Caco-2 (cell line): ENCODE results near the gene SRPK2. TPM values are rescaled to one million over a fixed set of nuclear protein-coding genes. Genes with fewer than 3 reads are reported as not detected.

Experiments used
- BruUV-seq: library from RNA; stranded (reverse); fragments of 400-500 nt; replicated peaks from 2 replicates; lab custom pipeline; 2021; lab: Mats Ljungman, UMichigan
- CTCF ChIA-PET: fragments of 300-600 bp; sonication (Branson Sonifier 250); formaldehyde crosslinking; loops from one replicate; lab custom pipeline; 2022; ENCODE audit warnings: antibody characterized with exemption; lab: Charles Lee
- POLR2A ChIA-PET: fragments of 300-600 bp; sonication (Branson Sonifier 250); formaldehyde crosslinking; loops from one replicate; lab custom pipeline; 2022; ENCODE audit warnings: antibody characterized with exemption; lab: Charles Lee
- DNase-seq, 2 experiments: peaks; one replicate each; pipeline versions ENCODE4 v3.0.0 to v3.0.0-alpha.2; 2020 to 2022
- H3K27me3 ChIP-seq: replicated peaks from 2 replicates; pipeline ENCODE4 v1.6.0; 2011; ENCODE audit warnings: low read length; ENCODE audit not compliant: control insufficient read depth, insufficient read depth
- H3K36me3 ChIP-seq: 2 replicates; pipeline ENCODE4 v1.5.1; 2011; ENCODE audit warnings: low read length; ENCODE audit not compliant: control insufficient read depth, insufficient read depth
- H3K4me1 ChIP-seq: fragments of 250-450 bp; sonication (Bioruptor Pico); 2 replicates; pipeline ENCODE4 v1.5.1; 2020; ENCODE audit warnings: mild to moderate bottlenecking
- H3K4me3 ChIP-seq: 2 replicates; pipeline ENCODE4 v1.5.1; 2011; ENCODE audit warnings: low read depth, mild to moderate bottlenecking, control low read depth, low read length
- H3K9me3 ChIP-seq: fragments of 250-450 bp; sonication (Bioruptor Pico); 2 replicates; pipeline ENCODE4 v1.5.1; 2020; ENCODE audit warnings: mild to moderate bottlenecking, moderate library complexity
- H3K27ac Mint-ChIP-seq: one replicate; pipeline ENCODE4 v1.8.0; 2022; ENCODE audit warnings: mixed read lengths; ENCODE audit not compliant: unreplicated experiment
- H3K27me3 Mint-ChIP-seq: one replicate; pipeline ENCODE4 v1.8.0; 2022; ENCODE audit warnings: mixed read lengths; ENCODE audit not compliant: insufficient read depth, unreplicated experiment
- H3K36me3 Mint-ChIP-seq: one replicate; pipeline ENCODE4 v1.8.0; 2022; ENCODE audit warnings: mild to moderate bottlenecking, mixed read lengths; ENCODE audit not compliant: insufficient read depth, unreplicated experiment
- H3K4me1 Mint-ChIP-seq: one replicate; pipeline ENCODE4 v1.8.0; 2022; ENCODE audit warnings: low read depth, mixed read lengths; ENCODE audit not compliant: unreplicated experiment
- H3K4me3 Mint-ChIP-seq: one replicate; pipeline ENCODE4 v1.8.0; 2022; ENCODE audit warnings: mild to moderate bottlenecking, moderate library complexity, mixed read lengths; ENCODE audit not compliant: unreplicated experiment
- H3K9me3 Mint-ChIP-seq: one replicate; pipeline ENCODE4 v1.8.0; 2022; ENCODE audit warnings: mixed read lengths; ENCODE audit not compliant: unreplicated experiment
- CTCF ChIP-seq, 2 experiments: fragments of 200-600 bp in 1 of 2; IDR thresholded peaks; 1 replicate in 1 of 2; 2 replicates in 1 of 2; pipeline versions ENCODE4 v1.5.1 to v1.8.0; 2011 to 2022; ENCODE audit warnings: antibody characterized with exemption in 1 of 2, control low read depth in 1 of 2, inconsistent platforms in 1 of 2, low read depth in 1 of 2, low read length in 1 of 2, mild to moderate bottlenecking in 1 of 2, moderate library complexity in 1 of 2; ENCODE audit not compliant: insufficient read depth in 1 of 2, severe bottlenecking in 1 of 2, unreplicated experiment in 1 of 2
- intact Hi-C: fragments of 100-400 bp; cut with micrococcal nuclease; formaldehyde crosslinking; loops from one replicate; pipeline ENCODE4 v1.10.0; 2022; ENCODE audit not compliant: unreplicated experiment
- total RNA-seq: library from RNA; stranded (reverse); gene quantifications from 2 replicates; pipeline ENCODE4 v1.2.3, GENCODE V29; 2022

The SRPK2 gene
- total RNA-seq, 1 experiment from 2014 or later: 39.9 TPM

DNA sequence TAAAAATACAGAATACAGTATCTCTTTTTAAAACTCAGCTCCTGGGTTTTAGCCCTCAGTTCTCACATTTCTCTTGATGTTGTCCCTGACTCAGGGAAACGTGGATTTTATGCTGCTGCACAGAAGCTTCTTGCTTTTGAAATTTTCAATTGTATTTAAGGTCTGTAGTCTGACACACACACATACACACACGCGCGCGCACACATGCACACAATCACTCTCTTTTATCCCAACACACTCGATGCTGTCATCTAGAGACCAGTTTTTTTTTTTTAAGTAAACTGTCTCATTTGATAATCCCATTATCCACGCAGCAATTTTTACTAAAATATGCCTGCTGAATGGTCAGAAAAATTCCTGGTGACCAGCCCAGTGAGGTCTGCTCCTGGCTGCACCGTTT is 266.1 kb downstream of the SRPK2 start:
- BruUV-seq: no TSS peak
- POLR2A ChIA-PET: no interaction called here
- H3K4me1 Mint-ChIP-seq: no peaks in the 10 kb centered on the region
- no peaks in the 10 kb centered on the region for H3K27me3 ChIP-seq
- no peak for DNase-seq
- no peak overlapping the region for H3K4me3 ChIP-seq
- no peaks in the 10 kb centered on the region; the same call in 1 of the 2 replicates for H3K36me3 ChIP-seq
- no peaks in the 10 kb centered on the region for H3K9me3 Mint-ChIP-seq
- no peaks in the 10 kb centered on the region for H3K27me3 Mint-ChIP-seq
- no peak overlapping the region for H3K4me3 Mint-ChIP-seq
- TF ChIP-seq CTCF (IDR thresholded peaks at IDR 0.05; ENCODE audit: insufficient read depth in 1 of 2, low read depth in 1 of 2, low read length in 1 of 2, severe bottlenecking in 1 of 2, unreplicated experiment in 1 of 2): no peak
- intact Hi-C loops: no loop called here
- no peaks in the 10 kb centered on the region for H3K4me1 ChIP-seq
- no peaks in the 10 kb centered on the region for H3K9me3 ChIP-seq
- CTCF ChIA-PET: no interaction called here
- H3K27ac Mint-ChIP-seq: no peak overlapping the region
- peaks cover 39% of the 10 kb centered on the region for H3K36me3 Mint-ChIP-seq

DNA sequence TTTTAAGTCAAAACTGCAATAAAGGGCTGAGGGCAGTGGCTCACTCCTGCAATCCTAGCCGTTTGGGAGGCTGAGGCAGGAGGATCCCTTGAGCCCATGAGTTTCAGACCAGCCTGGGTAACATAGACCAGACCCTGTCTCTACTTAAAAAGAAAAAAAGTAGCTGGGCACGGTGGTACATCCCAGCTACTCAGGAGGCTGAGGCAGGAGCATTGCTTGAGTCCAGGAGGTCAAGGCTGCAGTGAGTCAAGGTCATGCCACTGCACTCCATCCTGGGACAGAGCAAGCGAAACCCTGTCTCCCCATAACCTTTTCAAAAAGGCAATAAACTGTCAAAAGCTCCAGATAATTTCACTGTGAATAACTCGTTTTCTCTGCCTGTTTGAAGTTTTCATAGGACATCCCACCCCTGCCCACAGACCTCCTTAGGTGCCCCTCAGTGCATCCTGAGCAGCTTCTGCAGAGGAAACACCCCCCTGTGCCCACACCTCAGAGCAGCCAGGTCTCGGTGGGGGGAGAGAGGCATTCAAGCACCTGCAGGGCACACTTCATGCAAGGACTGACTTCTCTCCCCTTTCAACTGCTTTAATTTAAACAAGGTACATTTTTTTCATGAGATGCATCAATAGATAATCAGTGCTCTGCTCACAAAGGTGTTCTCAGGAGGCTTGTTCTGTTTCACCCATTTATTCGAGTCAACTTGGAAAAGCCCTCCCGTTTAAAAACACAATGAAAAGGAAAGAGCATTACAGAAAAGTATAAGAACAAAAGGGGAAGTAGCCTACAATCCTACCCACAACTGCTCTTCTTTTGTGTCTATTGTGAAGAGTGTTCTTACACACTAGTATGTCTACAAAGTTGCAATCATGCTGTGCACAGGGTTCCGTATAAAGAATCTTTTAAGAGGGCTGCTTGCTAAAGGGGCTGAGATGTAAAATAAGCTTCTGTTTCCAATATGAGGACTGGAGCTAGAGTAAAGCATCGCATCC is 269.8 kb downstream of the SRPK2 start:
- TF ChIP-seq CTCF (IDR thresholded peaks at IDR 0.05; ENCODE audit: insufficient read depth in 1 of 2, low read depth in 1 of 2, low read length in 1 of 2, severe bottlenecking in 1 of 2, unreplicated experiment in 1 of 2): no peak
- H3K4me3 ChIP-seq: no peak overlapping the region
- peaks cover 41% of the 10 kb centered on the region for H3K36me3 Mint-ChIP-seq
- H3K27ac Mint-ChIP-seq: no peak overlapping the region
- H3K27me3 Mint-ChIP-seq: no peaks in the 10 kb centered on the region
- intact Hi-C loops: no loop called here
- no peak for DNase-seq
- H3K4me1 Mint-ChIP-seq: no peaks in the 10 kb centered on the region
- ChIA-PET POLR2A (no interaction called here), CTCF (no interaction called here)
- BruUV-seq: no TSS peak
- no peaks in the 10 kb centered on the region for H3K4me1 ChIP-seq
- H3K36me3 ChIP-seq: no peaks in the 10 kb centered on the region
- no peaks in the 10 kb centered on the region for H3K9me3 Mint-ChIP-seq
- no peaks in the 10 kb centered on the region for H3K9me3 ChIP-seq
- H3K4me3 Mint-ChIP-seq: no peak overlapping the region
- H3K27me3 ChIP-seq: no peaks in the 10 kb centered on the region

GRCh38 chr7:105112440-105113418 is 276.0 kb downstream of the SRPK2 start:
- Mint-ChIP-seq H3K9me3 (no peaks in the 10 kb centered on the region), H3K27ac (peak overlapping the region; percentile 39), H3K4me1 (no peaks in the 10 kb centered on the region), H3K36me3 (peaks cover 71% of the 10 kb centered on the region), H3K4me3 (no peak overlapping the region), H3K27me3 (no peaks in the 10 kb centered on the region)
- Histone ChIP-seq H3K9me3 (no peaks in the 10 kb centered on the region), H3K4me1 (no peaks in the 10 kb centered on the region), H3K4me3 (no peak overlapping the region), H3K36me3 (peaks cover 5% of the 10 kb centered on the region; the same call in 1 of the 2 replicates), H3K27me3 (no peaks in the 10 kb centered on the region)
- ChIA-PET POLR2A (no interaction called here), CTCF (no interaction called here)
- intact Hi-C loops: no loop called here
- TF ChIP-seq CTCF (IDR thresholded peaks at IDR 0.05; ENCODE audit: insufficient read depth in 1 of 2, low read depth in 1 of 2, low read length in 1 of 2, severe bottlenecking in 1 of 2, unreplicated experiment in 1 of 2): no peak
- no TSS peak for BruUV-seq
- DNase-seq: no peak
